NCI-H774 (cell line): ENCODE data around the gene HIBADH.
"Not testable (repeated sequence)": the region's sequence is repeated elsewhere in the genome, so short reads cannot be mapped to it uniquely, and the experiment has no call there.

ENCODE experiments used
- DNase-seq: peaks from one replicate; lab custom pipeline; 2025; lab: John Stamatoyannopoulos, UW

HIBADH gene

DNA sequence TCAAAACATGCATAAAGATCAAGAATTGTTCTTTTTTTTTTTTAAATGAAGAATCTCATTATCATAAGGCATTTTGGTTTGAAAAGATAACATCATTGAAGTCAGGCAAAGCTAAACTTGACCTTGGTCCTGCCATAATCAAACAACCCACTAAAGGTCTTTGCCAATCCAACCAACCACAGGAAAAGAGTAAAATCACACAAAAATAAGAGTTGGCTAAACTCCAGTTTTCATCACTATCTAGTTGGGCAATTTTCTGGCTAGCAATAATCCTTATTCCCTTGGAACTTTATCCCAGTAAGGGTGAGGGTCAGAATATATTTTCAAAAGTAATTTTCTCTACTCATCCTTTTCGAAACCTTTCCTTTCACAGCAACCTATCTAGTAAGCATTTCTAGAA, 62.4 kb downstream of the HIBADH start:
- DNase-seq, result no peak

DNA sequence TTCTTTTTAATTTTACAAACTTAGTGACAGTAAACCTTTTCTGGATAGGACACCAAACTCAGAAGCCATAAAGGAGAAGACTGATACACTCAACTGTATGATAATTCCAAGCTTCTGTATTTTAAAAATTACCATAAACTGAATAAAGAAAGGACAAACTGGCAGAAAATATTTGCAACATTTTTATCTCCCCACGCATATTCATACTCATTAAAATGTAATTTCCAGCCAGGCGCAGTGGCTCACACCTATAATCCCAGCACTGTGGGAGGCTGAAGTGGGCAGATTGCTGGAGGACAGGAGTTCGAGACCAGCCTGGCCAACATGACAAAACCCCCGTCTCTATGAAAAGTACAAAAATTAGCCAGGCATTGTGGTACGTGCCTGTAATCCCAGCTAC, 67.7 kb downstream of the HIBADH start:
- DNase-seq, result no peak

DNA sequence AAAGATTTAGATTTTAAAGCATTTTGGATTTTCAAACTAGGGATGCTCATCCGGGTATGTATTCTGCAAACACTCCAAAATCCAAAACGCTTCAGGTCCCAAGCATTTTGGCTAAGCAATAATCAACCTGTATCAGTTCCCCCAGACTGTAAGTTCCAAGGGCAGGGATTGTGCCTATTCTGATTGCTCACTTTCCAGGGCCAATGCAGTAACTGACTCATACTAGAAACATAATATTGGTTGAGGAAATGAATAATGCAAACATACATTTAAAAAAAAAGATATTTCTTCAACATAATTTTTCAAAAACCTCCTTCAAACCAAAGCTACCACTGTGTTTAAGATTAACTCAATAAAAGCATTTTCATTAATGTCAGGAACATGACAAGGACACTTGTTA, 69.5 kb downstream of the HIBADH start:
- no peak for DNase-seq

DNA sequence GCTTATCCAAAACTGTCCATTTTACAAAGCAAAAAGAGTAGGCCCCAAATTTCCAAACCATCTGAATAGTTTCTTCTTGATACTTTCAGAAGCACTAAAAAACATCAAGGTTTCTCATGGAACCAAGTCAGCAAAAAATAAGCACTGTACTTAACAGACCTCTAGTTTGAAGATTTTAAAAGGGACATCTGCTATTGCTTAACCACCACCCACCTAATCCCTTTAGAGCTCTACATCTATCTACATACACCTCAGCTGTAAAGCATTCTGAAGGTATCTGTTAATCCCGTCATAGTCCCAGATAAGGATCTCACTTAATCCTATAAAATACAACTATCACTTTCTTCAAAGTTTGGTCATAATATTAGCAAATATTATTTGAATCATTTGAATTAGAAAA, 72.3 kb downstream of the HIBADH start:
- no peak for DNase-seq

DNA sequence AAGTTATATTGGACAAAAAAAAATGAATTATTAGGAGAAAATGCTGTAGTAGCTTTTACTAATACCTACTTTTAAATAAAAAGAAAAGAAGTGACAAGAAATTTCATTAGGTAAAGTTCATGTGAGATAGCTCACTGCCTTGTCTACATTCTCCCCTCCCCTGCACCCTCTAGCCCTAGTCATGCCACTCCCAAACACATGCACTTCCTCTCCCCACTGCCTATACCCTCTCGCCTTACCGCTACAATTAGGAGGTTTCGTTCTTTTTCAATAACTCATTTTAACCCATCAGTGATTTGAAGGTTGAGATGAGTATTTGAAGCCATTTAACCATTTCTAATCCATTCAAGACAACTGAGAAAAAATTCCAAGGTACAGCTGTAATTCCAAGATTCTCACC, 75.3 kb downstream of the HIBADH start:
- no peak for DNase-seq

DNA sequence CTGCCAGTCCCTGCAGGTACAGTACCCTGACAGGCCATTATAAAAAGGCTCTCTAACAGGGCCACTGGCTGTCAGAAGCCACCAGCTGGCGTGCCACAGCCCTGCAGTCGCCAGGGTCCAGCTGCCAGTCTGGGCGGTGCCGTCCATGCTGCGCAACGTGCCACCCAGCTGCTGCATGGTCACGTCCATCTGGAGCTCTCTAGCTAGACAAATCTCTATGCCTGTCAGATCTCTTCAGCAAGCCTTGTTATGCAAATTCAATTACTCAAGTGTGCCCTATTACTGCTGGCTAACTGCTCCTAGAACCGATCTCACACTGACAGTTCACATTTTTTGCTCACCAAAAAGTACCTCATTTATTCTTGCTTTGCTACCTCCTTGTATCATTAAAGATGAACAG, 75.9 kb downstream of the HIBADH start:
- DNase-seq, result peak; percentile 87

DNA sequence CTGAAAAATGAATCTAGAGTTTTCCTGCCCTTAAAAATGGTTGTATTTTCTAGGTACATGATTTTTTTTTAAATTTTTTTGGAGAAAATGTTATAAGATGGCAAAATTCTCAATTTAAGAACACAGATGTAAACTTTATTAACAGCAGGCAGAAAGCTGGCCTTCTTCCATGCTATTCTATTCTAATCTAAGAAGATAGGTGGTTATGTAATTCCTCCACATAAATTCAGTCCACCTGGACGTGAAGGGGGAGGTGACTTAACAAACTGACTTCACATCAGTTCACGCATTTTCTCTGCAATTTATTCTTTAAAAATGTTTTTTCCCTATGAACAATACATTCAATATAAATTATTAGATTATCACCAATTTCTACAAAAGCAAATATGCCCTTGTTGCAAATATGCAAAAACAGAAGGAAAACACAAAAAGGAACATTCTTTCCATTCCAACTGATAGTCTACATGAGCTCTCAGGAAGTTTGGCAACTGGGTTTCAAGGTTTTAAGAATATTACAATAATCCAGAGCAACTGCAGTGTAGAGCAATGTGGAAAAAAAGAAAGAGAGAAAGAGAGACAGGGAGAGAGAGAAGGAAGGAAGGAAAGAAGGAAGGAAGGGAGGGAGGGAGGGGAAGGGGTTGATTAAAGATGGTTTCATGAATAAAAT, 76.8 kb downstream of the HIBADH start:
- no peak for DNase-seq

DNA sequence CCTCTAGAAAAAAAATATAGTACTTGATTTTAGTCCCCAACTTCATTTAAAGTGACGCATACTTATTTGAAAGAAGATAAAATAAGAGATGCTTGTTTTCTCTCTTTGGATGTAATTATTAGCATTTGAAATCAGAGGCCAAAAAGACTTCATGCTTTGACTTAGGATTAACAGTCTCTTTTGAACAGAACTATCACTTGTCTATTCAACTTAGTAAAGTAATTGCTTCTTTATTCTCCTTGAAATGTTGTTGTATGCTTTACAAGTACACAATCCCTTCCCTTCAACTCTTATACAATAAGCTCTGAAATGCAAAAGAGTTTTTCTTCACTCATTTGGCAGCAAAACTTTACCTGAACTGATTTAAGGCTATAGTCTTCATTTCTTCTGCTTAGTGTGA, 80.8 kb downstream of the HIBADH start:
- DNase-seq, result no peak

DNA sequence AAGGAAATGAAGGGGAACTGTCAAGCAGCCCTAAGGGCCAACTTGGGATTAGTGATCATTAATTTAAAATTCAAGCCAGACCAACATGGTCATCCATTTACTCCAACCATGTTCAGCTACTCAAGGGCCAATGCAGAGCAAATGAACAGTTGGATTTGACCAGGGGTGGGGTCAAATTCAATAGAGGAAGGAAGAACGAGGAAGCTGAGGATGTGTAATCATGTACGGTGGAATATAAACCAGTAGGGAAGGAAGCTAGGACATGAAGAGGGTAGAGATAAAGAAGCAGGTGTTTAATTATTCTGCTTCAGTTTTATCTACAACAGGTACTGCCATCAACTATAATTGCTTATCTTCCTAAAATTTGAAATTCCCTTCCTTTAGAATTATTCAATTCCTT, 81.6 kb downstream of the HIBADH start:
- no peak for DNase-seq

DNA sequence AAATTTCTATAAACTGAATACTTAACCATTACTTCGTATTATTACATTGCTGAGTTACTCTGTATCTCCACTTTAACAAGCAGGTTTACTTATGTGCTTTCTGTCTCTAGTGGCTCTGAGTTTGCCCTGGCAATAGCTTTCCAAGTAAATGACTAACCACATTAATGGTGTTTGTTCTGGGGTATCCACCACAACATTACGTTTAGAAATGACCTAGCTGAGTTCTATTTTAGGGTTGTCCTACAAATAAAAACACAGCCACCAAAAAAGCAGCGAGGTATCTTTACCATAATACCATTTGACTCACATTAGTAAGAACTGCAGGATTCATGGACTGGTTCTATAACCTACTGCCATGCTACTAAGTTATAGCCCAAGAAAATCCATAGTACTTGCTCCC, 83.1 kb downstream of the HIBADH start:
- no peak for DNase-seq

DNA sequence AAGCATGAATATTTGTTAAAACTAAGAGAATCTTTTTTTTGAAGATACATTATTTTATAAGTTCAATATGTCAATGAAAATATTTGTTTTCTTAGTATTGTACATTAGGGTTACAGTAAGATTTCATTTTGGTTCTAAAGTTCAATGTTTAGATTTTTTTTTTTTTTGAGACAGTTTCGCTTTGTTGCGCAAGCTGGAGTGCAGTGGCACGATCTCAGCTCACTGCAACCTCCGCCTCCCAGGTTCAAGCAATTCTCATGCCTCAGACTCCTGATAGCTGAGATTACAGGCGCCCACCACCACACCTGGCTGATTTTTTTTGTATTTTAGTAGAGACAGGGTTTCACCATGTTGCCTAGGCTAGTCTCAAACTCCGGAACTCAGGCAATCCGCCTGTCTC, 84.5 kb downstream of the HIBADH start:
- not testable (repeated sequence) for DNase-seq

DNA sequence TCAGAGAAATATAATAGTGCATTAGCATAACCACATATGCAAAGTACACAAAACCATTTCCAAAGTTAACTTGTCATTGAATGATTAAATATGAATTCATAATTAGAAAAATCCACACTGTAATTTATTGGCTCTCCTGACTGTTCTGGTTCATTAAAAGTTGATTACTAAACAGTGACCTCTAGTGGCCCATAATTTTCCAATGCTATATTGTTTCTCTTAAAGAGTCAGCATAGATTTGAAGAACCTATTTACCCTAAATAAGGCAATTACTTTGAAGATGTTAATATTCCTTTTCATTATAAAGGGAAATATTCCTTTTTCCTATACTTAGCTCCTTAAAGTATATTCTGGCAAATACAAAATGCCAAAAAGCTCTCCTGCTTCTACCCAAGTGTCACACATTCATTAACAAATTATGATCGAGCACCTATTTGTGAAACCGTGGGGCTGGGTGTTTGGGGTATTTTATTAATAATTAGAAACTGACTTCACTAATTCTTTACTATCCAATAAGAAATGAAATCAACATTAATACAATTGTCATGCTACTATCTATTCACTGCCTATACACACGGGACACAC, 86.2 kb downstream of the HIBADH start:
- peak; percentile 9 for DNase-seq

DNA sequence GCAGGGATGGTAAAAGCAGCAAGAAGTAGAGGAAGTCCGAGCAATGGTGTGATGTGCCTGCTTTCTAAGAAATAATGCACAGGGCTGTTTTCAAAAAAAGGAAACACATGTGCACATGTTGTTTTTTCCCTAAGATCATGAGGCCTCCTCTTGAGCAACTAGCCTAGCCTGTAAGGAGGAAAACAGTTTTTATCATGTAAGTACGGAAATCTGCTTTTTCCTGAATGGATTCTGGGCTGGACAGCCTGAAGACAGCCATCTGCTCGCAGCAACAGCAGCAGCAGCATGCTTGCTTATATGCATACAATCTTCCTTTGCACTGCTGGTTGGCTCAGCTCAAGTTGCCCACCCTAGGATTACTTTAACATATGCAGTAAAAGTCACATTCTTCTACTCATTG, 87.1 kb downstream of the HIBADH start:
- no peak for DNase-seq

DNA sequence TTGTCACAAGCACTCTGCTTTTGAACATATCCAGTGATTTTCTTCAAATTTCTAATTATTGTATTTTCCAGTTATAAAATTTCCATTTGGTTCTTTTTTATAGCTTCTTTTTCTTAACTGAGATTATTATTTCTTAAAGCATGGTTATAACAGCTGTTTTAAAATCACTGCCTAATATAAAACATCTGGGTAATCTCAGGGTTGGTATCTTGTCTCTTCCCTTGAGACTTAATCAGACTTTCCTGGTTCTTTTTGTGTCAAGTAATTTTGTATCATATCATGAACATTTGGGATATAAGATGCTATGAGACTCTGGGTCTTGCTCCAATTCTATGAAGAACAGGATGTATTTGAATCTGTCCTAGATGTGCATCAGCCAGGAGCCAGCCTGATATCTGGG, 93.6 kb downstream of the HIBADH start:
- DNase-seq, result no peak

DNA sequence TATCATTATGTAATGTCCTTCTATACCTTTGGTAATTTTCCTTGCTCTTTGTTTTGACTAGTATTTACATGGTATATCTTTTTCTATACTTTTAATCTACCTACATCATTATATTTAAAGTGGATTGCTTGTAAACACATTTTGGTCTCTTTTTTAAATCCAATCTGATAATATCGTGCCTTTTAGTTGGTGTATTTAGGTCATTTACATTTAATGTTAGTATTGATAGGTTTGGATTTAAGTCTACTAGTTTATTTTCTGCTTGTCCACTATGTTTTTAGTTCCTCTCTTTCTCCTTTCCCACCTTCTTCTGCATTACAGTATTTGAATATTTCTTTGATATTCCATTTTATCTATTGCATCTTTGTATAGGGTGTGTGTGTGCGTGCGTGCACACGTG, 95.4 kb downstream of the HIBADH start:
- DNase-seq, result no peak

DNA sequence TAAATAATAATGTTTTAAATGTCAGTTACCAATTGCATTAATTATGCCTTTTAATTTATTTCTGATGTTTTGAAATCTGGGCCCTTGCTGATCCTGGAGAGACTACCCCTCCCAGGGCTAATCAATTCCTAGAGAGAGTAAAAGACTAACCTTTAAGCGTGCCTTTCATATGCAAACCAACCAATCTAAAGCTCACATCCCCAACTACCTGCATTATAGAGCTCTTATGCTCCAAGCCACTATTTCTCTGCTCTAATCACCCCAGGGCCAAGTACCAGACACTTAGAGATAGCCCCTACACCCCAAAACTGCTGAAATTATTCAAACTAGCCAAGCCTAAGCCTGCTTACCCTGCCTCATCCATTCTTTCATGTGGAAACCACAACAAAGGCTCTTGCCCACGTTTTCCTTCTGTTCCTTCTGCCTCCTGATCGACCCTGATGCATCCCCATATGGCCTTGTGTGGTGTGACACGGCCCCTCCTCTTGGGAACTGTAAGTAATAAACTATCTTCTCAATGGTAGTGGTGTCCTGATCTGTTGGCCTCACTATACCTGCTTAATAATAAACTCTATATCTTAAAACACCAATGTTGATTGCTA, 97.7 kb downstream of the HIBADH start:
- no peak for DNase-seq

DNA sequence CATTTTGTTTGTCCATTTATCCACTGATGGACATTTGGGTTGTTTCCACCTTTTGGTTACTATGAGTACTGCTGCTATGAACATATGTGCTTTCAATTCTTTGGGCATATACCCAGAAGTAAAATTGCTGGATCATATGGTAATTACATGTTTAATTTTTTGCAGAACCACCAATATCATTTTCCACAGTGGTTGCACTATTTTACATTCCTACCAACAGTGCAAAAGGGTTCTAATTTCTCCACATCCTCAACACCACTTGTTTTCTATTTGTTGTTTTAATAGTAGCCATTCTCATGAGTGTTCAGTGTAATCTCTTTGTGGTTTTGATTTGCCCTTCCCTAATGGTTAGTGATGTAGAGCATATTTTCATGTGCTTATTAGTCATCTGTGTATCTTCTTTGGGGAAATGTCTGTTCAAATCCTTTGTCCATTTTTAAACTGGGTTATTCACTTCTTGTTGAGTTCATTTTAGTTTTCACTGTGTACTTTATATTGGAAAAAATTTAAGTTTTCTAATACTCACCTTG, 101.9 kb downstream of the HIBADH start:
- DNase-seq, result no peak

DNA sequence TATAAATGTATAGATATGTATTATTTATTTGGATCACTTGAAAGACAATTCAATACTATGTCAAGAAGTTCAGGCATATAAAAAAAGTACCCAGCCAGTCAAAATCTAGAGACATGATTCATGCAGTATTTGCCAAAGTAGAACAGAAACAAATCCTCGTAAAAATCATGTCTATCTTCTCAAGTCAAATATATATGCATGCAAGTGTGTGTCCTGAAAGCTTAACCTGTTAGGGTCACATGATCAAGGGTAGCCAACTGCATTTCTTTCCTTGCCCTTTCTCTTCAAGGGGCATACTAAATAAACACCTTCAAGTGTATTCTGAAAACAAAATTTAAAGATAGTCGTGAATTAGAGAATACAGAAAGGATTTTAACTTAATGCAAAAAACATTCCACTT, 107.0 kb downstream of the HIBADH start:
- DNase-seq, result no peak

DNA sequence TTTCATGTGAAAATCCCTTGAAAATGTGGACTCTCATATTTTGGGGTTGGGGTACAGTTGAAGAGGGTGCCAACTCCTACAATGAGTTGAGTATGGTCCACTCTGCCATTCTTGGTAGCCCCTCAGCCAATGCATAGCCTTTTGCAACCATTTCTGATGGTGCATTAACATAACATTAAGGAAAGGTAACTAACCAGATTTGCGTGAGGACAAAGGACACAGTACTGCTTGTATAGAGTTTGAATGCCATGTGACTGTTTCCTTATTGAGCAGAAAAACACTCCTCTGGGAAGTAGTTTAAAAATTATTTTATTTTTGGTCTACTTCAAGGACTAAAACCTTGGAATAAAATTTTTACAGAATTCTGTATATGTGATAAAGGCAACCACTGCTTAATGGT, 107.9 kb downstream of the HIBADH start:
- no peak for DNase-seq

DNA sequence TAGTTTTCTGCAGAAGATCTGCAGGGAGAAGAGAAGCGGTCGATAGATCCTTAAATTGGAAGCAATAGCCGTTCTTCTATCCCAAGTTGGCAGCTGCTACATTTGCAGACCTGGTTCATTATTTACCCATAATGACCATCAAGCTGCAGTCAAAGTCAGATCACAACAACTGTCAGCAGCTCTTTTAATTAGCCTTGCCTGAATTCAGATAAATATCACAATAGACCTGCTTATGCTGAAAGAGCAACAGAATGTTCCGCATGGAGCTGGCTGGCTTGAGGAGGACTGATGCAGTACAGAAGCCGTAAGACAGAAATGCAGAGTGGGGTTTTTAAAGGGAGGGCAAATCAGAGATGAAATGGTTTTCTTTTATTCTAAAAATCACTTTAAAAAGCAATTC, 109.4 kb downstream of the HIBADH start:
- no peak for DNase-seq

DNA sequence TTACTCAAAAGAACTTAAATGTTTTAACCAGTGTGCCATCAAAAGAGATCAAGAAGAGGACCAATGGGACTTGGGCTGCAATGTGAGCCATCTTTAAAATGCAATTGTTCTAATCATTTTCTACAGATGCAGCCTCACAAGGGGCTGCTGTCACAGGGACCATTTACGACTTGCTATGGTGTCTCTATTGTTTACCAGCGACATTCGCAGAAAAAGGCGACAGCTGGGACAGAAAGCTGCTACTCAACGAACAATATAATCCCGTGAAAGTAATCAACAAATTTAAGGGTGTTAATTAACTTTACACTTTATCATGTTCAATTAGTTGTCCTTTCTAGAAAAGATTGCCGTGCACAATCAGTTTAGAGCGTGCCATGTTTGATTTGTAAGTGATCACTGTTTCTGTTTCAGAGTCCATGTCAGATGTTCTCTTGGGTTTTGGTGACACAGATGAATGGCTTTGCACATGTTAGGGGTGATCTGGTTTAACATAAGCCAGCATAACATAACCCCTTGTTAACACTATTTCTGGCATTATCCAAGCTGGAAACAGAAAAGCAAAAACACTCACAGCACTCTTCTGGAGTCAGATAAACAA, 110.8 kb downstream of the HIBADH start:
- no peak for DNase-seq

DNA sequence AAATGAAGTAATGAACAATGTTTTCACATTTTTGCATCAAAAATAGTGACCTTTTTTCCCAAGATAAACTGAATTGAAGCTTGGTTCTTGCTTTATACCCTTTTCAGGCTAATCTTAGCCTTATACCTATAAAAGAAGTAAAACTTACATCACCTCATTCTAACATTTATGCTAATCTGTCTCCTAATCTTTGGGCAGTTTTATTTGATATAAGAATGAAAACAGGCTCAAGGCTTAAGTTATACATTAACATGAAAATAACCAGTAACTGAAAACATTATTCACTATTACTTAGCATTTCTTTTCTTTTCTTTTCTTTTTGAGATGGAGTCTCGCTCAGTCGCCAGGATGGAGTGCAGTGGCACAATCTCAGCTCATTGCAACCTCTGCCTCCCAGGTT, 113.1 kb downstream of the HIBADH start:
- no peak for DNase-seq

DNA sequence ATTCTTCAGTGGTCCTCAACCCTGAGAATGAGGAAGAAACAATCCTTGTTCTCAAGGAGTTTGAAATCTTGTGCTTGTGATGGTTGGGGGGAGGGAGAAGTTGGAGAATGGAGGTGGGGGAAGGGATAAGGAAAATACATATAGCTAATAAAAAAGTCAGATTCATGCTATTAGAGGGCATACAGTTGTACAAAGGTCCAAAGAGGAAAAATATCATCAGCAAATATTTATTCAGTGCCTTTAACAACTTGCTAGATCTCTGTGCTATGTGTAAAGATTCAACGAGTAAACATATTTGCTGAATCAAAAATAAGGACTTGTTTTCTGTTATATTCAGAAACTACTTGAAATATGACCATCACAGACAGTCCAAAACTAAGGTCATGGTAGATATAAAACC, 114.4 kb downstream of the HIBADH start:
- DNase-seq, result no peak
